ENCODE measurements around the gene LUC7L2.
"Not testable (repeated sequence)": the region's sequence is repeated elsewhere in the genome, so short reads cannot be mapped to it uniquely, and the experiment has no call there.

Gene LUC7L2

GRCh38 chr7:139340808-139341057 is 19.0 kb upstream of the LUC7L2 start:
- TF ChIP-seq CTCF (IDR thresholded peaks at IDR 0.05; ENCODE audit: insufficient read depth, low read depth, low read length, missing control alignments): no peak
- H3K4me3 ChIP-seq (ENCODE audit: low read depth, low read length): peak overlapping the region; percentile 90
- no peak for DNase-seq (ENCODE audit: low read depth)

- TF ChIP-seq CTCF (IDR thresholded peaks at IDR 0.05; ENCODE audit: insufficient read depth, low read depth, low read length, missing control alignments): peak; percentile 9
- DNase-seq (ENCODE audit: low read depth): peak; percentile 97
- peak within 1 kb of the TSS; percentile 90 for H3K4me3 ChIP-seq (ENCODE audit: low read depth, low read length)
Measured at GRCh38 chr7:139341058-139341775, 18.5 kb upstream of the LUC7L2 start, which contains the start of gene FMC1. Gene FMC1 (plus strand): TSS chr7:139341337. CDS start chr7:139341385, 48 bp downstream.

- TF ChIP-seq CTCF (IDR thresholded peaks at IDR 0.05; ENCODE audit: insufficient read depth, low read depth, low read length, missing control alignments): no peak
- H3K4me3 ChIP-seq (ENCODE audit: low read depth, low read length): peak overlapping the region; percentile 90
- peak; percentile 19 for DNase-seq (ENCODE audit: low read depth)
Measured at GRCh38 chr7:139341776-139342226, 17.9 kb upstream of the LUC7L2 start.

GRCh38 chr7:139345042-139345441 is 14.7 kb upstream of the LUC7L2 start:
- DNase-seq (ENCODE audit: low read depth): no peak
- no peak for TF ChIP-seq CTCF (IDR thresholded peaks at IDR 0.05; ENCODE audit: insufficient read depth, low read depth, low read length, missing control alignments)
- H3K4me3 ChIP-seq (ENCODE audit: low read depth, low read length): no peak overlapping the region

- DNase-seq (ENCODE audit: low read depth): no peak
- no peak overlapping the region for H3K4me3 ChIP-seq (ENCODE audit: low read depth, low read length)
- TF ChIP-seq CTCF (IDR thresholded peaks at IDR 0.05; ENCODE audit: insufficient read depth, low read depth, low read length, missing control alignments): no peak
Measured at GRCh38 chr7:139351027-139351426, 8.7 kb upstream of the LUC7L2 start.

GRCh38 chr7:139354729-139355128 is 5.0 kb upstream of the LUC7L2 start:
- no peak overlapping the region for H3K4me3 ChIP-seq (ENCODE audit: low read depth, low read length)
- no peak for TF ChIP-seq CTCF (IDR thresholded peaks at IDR 0.05; ENCODE audit: insufficient read depth, low read depth, low read length, missing control alignments)
- no peak for DNase-seq (ENCODE audit: low read depth)

GRCh38 chr7:139355320-139355719 is 4.4 kb upstream of the LUC7L2 start:
- no peak for DNase-seq (ENCODE audit: low read depth)
- TF ChIP-seq CTCF (IDR thresholded peaks at IDR 0.05; ENCODE audit: insufficient read depth, low read depth, low read length, missing control alignments): no peak
- H3K4me3 ChIP-seq (ENCODE audit: low read depth, low read length): no peak overlapping the region

GRCh38 chr7:139357729-139358506 is 1.8 kb upstream of the LUC7L2 start:
- peak overlapping the region; percentile 90 for H3K4me3 ChIP-seq (ENCODE audit: low read depth, low read length)
- DNase-seq (ENCODE audit: low read depth): not testable (repeated sequence)

All from GM12865 (cell line).